NCI-H524 (cell line): ENCODE measurements around the gene HDAC7.

ENCODE experiments used
- DNase-seq, 2 experiments: peaks; one replicate each; lab custom pipeline; 2025; lab: John Stamatoyannopoulos, UW

The HDAC7 gene

GRCh38 chr12:47819896-47820630, at the start of gene HDAC7:
HDAC7 (minus strand) TSS chr12:47819903; CDS start chr12:47819785, 118 bp downstream.
- peak; percentile 31 to 47 for DNase-seq

GRCh38 chr12:47868552-47869031, 48.9 kb upstream of the HDAC7 start:
- DNase-seq, result no peak

- no peak for DNase-seq
Measured at GRCh38 chr12:47868041-47868440, 48.3 kb upstream of the HDAC7 start.

DNA sequence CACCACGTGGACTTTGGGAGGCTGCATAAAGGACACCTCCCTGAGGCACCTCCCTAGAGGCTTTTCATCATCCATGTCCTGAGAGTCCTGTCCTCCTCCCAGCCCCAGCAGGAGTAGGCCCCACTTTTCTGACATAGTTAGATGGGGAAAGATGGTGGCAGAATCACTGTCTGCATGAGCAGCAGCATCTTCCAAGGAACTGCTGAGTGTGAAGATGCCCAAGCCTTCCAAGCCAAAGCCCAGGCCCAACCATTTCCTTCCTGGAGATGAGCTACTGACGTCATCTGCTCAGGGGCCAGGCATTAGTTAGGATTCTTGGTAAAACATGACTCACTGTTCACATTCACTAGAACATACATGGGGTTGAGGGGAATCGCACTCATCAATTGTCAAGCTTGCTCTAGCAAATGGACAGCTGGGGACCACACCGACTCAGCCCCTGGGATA, 47.8 kb upstream of the HDAC7 start:
- no peak for DNase-seq

DNA sequence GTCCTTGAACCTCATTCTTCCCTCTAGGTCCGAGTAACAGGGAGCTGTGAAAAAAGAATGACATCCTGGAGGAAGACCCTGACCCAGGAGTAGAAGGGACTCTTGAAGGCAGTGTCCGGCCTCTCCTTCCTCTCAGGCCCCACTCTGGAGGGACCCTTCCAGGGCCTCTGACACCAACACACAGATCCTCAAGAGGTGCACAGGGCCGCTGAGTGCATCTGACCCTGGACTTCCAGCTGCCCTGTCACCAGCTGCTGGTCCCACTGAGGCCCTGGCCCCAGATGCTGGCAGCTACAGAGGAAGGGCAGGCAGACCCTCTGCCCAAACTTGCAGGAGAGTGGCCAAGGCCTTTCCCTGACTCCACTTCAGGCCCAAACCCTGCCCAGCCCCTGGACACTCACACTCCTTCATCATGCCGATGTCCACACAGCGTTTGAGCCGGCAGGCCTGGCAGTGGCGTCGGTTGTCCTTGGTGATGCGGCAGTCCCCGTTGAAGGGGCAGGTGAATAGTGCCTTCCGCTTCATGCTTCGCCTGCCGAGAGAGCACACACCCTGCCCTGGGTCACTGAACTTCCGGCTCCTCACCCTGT, 45.0 kb upstream of the HDAC7 start:
- DNase-seq, result no peak

DNA sequence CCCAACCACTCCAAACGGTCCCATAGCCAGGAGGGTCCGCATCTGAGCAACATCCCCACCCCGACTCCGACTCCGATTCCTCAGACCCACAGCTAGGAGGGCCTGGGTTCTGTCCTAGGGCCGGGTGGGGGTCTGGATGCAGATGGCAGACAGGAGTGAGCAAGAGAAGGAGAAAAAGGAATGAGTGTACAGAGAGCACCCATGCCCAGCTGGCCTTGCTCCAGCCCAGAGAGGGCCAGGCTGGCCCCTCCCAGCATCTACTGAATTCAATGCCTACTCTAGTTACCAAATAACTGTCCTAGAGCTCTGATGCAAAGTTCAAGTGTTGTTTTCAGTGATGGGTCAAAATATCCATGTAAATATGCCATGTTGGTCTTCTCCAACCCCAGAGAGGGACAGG, 44.3 kb upstream of the HDAC7 start:
- DNase-seq, result no peak

GRCh38 chr12:47863467-47863866, 43.8 kb upstream of the HDAC7 start:
- no peak for DNase-seq

- no peak for DNase-seq
Measured at GRCh38 chr12:47862881-47863280, 43.2 kb upstream of the HDAC7 start.

- DNase-seq, result no peak
Measured at GRCh38 chr12:47862167-47862750, 42.6 kb upstream of the HDAC7 start.

DNA sequence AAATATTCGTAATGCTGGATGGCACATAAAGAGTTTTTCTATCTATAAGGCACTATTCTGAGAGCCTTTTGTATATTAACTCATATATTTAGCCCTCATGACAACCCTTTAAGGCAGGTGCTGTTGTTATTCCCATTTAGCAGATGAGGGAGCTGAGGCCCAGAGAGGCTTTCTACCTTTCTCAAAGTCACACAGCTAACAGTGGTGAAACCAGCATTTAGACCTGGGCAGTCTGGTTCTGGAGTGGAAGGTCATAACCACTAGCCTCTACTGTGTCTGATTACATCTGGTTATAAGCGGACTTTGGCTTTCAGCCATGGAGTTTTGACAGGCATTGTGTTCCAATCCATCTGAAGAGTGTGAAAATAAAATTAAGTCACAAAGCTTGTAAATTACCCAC, 41.2 kb upstream of the HDAC7 start:
- DNase-seq, result no peak

DNA sequence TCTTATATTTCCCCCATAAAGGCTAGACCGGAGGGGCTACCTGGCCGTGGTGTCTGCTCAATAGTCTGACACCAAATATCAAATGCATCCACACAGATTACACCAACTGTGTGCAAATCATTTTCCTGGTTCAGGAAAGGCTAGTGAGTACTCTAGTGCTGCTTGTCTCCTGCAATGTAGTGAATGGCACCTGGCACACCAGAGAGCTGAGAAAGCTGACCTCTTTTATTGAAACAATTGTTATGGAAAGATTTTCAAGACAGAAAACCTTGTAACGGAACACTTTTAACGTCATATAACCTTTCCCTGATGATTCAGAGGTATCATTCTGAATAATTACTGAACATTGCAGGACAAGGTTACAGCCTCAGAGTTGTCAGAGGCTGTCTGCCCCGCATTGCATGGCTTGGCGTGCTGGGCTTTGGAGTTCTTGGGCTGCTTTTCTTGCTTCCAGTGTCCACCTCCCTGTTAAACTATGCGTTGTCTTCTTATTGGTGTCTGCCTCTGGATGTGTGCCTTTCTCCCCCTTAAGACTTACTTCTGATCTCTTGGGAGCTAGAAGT, 40.7 kb upstream of the HDAC7 start:
- DNase-seq, result no peak

GRCh38 chr12:47858511-47859266, 39.0 kb upstream of the HDAC7 start:
- DNase-seq, result no peak

DNA sequence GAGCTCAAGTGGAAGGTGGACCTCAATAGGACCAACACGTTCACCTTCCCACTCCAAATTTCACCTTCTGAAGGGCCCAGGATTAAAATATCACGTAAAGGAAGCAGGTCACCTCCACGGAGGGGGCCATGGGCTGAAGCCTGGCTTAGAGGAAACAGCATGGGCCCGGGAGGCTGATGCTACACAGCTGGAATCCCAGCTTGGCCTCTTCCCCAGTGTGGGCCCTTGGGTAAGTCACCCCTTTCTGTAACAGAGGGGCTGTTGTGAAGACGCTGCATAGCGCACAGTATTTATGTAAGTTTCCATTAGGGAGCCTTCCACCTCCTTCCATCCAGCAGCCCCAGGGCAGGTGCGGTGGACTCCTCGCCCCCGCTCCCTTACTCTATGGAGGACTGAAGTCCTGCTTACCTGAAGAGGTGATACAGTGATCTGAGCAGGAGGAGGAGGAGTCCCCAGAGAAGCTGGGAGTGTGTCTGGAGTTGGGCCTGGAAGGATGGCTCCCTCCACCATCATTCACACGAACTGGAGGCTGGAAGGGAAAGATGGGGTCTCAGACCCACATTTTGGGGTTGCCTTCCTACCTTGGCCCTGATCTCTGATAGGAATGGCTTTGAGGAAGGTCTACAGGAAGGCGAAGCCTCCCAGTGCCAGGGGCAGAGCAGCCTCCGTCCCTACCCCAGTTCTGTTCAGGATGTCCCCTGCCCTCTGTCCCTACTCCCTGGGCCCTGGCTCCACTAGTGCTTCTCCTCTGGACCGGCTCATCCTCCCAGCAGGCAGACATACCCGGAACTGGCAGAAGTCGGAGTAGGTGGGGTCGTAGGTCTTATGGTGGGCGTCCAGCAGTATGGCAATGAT, 37.2 kb upstream of the HDAC7 start:
- DNase-seq, result no peak

DNA sequence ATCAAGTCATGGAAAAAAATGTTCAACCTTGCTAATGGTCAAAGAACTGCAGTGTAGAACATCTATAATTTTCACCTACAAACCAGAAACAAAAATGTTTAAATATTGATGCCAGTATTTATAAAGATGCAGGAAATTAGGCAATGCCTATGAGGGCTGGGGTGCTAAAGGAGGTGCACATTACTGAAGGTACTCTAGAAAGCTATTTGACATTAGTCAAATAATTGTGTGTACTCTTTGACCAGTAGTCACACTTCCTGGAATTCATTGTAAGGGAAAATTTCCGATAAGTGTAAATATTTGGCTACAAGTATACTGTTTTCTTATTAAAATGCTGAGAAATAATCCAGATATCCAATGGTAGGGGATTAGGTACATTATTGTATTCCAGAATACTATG, 36.4 kb upstream of the HDAC7 start:
- DNase-seq, result no peak

- no peak for DNase-seq
Measured at GRCh38 chr12:47855502-47855901, 35.8 kb upstream of the HDAC7 start.

- DNase-seq, result no peak
Measured at GRCh38 chr12:47854531-47854930, 34.8 kb upstream of the HDAC7 start.

- no peak for DNase-seq
Measured at GRCh38 chr12:47852096-47852571, 32.4 kb upstream of the HDAC7 start.

DNA sequence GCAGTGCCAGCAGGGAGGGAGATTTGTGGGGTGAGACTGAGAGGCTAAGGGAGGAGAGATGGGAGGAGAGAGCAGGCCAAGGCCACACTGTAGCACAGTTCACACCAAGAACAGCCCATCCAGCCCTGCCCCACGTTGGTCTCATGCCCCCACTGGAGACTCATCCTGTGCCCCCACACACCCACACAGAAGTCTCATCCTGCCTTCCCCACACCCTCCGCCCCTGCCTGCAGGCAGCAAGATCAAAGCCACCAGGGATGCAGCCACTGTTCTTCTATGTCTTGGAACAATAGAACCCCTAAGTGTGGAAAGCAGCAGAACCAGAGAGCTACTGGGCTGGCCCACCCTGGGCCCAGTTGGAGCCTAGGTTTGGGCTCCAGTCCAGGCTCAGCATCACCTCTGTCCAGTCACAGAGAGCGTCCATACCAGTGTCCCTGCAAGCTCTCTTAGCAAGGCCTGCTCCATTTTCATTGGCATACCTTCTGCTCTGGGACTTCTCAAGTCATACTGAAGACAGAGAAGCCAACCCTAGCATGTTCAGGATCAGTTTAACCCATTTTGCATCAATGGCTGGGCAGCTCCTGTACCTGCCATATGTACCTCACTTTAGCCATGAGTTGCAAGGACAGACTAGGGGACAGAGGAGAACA, 31.7 kb upstream of the HDAC7 start:
- no peak for DNase-seq

- DNase-seq, result no peak
Measured at GRCh38 chr12:47850153-47851084, 30.7 kb upstream of the HDAC7 start.
